ENCODE results near the gene CYB5A.
A peak's percentile ranks its signal among the peaks of the same experiment; 100 is the strongest.
"Not testable (repeated sequence)": the region's sequence is repeated elsewhere in the genome, so short reads cannot be mapped to it uniquely, and the experiment has no call there.

Gene CYB5A

GRCh38 chr18:74294526-74294925 lies 2.8 kb upstream of the CYB5A start:
- DNase-seq, result no peak

DNA sequence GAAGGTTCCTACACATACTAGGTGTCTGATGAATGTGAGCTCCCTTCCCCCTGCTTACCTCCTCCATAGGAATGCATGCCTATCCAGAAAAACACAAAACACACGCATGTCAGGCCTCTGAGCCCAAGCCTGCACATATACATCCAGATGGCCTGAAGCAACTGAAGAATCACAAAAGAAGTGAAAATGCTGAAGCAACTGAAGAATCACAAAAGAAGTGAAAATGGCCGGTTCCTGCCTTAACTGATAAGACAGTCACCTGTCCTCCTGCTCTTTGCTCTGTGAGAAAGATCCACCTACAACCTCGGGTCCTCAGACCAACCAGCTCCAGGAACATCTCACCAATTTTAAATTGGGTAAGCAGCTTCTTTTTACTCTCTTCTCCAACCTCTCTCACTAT lies 1.2 kb upstream of the CYB5A start:
- not testable (repeated sequence) for DNase-seq

GRCh38 chr18:74292541-74292858 lies 737 bp upstream of the CYB5A start:
- DNase-seq, result no peak

DNA sequence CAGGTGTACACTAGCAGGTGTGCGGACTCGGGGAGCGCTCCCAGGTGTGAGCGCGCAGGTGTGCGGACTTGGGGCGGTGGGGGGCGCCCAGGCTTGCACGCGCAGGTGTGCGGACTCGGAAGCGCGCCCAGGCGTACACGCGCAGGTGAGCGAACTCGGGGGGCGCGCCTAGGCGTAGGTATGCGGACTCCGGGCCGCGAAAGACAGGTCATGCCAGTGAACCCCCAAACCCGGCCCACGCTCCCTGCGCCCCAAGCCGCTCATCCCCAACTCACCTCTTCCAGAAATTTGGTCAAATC lies 342 bp downstream of the CYB5A start:
- no peak for DNase-seq

DNA sequence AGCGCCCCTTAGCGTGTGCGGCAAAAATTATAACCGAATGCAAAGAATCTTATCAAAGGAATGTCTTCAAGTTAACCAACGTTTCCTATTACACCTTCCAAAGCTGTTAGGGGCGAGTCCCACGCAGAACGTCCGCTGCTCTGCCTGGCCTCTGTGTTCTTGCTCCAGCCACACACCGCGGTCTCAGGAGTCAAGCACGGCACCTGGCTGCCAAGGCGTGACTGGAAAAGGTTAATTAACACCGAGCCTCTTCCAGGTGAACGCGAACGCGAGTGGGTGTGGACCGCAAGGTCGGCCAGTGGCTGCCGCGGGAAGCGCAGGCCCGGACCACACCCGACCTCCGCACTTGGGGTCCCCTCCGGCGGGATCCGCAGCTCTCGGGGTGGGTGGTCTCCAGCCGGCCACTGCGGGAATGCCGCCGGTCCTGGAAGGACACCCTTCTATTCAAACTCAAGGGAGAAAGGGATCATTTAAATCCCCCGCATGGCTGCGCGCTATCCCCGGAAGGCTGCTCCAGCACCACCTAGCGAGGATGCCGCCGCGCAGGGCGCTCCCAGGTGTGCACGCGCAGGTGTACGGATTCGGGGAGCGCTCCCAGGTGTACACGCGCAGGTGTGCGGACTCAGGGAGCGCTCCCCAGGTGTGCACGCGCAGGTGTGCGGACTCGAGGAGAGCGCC lies 830 bp downstream of the CYB5A start:
- DNase-seq, result peak; percentile 5

- no peak for DNase-seq
Observed at GRCh38 chr18:74290021-74290420, 1.7 kb downstream of the CYB5A start.

DNA sequence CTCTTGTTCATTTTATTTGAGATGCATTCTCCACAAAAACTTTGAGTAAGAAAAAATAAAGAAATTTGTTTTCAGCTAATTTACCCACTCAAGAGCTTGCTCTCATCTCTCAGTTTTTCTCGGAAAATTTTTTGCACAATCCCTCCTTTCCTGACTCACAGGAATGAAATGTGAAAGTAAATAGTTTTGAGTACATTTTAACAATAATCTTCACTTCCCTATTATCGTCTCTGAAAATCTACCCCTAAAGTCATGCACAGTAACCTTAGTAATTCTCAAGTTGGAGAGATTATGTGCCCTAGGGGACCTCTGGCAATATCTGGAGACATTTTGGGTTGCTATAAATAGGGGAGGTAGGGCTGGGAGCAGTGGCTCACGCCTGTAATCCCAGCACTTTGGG lies 2.6 kb downstream of the CYB5A start:
- no peak for DNase-seq

- no peak for DNase-seq
Observed at GRCh38 chr18:74288730-74289129, 3.0 kb downstream of the CYB5A start.

DNA sequence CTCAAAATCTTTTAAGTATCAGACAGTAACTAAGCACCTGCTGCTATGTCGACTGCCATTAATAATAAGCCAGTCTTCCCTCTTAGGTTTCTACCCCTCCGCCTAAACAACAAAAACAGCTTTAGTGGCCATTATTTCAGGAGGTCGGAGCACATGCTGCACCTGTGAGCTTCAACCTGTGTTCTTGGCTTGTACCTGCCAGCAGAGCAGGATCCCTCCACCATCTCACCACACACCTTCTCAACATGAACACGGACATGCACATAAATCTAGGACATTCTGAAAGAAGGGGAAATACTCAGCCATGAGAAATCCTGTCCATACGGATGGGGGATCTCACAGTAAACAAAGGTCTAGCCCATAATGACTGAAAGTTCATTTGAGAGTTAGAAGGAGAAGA lies 3.7 kb downstream of the CYB5A start:
- DNase-seq, result no peak

DNA sequence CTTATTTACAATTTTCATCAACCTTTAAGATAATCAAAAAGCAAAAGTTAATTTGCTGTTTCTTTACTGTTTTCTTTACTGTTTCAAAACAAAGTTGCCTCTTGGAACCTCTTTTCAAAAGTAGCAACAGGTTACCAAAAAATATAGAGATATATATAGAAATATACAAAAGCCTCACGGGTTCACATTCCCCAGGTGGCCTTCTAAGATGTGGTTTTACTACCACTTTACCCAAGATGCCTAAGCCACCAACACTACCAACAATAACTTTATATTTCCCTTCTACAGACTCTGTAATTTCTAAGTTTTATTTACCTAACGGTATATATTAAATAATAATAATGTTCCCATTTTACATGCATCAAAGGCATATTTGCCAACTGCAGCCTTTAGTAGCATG lies 4.9 kb downstream of the CYB5A start:
- DNase-seq, result no peak

DNA sequence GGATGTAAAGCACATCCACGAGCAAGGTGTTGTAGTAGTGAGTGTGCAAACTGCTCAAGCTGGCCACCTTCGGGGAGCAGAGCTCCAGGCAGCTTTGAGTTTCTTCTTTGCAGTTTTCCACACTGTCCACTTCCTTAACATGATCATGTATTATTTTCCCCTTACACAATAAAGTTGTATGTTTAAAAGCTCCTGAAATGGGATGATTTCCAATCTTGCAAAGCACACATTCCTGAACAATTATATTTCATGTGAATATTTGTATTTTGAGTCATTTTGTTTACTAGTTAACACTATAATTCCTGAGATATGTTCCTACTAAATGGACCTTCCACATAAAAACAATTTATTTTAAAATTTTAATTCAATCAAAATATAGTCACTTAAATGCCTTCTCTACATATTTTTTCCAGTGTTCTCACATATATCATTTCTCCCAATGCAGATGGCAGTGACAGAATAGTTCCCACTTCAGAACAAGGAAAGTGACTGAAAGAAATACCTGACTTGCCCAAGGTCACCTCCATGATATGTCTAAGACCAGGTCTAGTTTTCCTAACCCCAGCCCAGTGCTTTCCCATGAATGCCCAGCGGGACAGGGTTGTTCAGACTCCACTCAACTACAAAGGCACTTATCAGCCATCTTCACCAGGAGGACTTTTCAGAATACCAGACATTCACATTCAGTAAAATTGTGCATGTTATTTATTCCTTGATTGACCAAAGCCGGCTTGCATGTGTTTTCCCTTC lies 5.5 kb downstream of the CYB5A start:
- no peak for DNase-seq

- not testable (repeated sequence) for DNase-seq
Observed at GRCh38 chr18:74285583-74285982, 6.2 kb downstream of the CYB5A start.

- no peak for DNase-seq
Observed at GRCh38 chr18:74284980-74285355, 6.8 kb downstream of the CYB5A start.

DNA sequence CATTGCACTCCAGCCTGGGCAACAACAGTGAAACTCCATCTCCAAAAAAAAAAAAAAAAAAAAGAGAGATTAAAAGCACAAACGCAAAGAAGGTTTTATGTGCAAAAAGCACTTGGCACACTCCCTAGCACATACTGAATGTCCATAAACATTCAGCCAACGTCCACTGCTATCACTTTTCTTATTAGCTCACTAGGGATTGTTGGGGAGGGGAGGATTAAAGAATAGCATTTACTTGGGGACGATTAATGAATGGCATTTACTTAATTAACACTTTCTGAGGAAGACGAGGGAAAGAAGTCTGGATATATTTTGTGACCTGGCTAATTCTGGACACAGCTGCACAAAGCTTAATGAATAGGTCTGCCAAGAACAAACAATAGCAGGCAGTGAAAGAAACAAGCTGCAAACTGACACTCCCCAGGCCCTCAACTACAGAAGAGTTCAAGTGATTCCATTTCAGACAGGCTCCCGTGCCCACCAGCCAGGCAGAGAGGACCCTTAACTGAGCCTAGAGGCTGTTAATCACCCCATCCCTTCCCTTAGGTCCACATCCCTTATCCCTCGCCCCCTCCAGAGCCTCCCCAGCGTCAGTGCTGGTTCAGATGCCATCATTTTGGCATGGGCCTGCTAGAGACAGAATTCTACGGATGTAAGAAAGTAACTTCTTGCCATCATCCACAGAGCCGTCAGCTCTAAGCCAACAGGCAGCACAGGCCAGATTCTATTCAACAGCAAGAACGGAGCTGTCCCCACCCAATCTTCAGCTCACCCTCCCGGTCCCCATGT lies 7.4 kb downstream of the CYB5A start:
- no peak for DNase-seq

GRCh38 chr18:74283646-74284045 lies 8.1 kb downstream of the CYB5A start:
- DNase-seq, result no peak

DNA sequence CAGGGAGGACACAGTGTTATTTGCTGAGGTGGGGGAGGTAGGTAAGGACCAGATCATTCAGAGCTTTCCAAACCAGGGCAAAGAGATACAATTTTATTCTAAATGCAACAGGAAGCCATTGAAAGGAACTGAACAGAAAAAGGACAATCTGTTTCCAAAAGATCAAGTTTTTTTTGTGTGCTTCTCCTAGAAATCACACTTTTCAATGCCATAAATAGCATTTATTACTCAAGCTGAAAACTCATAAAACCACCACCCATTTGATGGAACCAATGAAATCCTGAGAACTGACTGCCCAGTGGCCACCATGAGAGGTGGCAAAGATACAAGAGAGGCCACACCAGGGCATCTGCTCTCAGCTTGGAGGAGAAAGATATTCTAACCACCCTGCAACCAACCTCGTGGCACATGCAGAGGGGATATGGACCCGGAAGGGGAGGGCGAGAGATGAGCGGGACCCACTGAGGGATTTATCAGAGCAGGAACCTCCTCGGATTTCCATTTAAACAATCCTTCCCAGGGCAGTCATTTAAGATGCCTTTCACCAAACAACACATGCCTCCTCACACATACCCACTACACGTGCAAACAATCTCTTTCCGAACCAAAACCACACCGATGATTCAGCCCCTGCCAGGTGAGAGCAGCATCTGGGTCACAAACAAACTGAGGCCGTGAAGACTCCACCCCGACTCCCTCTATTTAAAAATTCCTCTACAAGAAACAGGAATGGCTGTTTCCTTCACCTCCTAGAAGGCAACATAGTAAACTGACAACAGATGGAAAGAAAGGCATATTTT lies 8.8 kb downstream of the CYB5A start:
- no peak for DNase-seq

GRCh38 chr18:74281980-74282754 lies 9.6 kb downstream of the CYB5A start:
- DNase-seq, result no peak

DNA sequence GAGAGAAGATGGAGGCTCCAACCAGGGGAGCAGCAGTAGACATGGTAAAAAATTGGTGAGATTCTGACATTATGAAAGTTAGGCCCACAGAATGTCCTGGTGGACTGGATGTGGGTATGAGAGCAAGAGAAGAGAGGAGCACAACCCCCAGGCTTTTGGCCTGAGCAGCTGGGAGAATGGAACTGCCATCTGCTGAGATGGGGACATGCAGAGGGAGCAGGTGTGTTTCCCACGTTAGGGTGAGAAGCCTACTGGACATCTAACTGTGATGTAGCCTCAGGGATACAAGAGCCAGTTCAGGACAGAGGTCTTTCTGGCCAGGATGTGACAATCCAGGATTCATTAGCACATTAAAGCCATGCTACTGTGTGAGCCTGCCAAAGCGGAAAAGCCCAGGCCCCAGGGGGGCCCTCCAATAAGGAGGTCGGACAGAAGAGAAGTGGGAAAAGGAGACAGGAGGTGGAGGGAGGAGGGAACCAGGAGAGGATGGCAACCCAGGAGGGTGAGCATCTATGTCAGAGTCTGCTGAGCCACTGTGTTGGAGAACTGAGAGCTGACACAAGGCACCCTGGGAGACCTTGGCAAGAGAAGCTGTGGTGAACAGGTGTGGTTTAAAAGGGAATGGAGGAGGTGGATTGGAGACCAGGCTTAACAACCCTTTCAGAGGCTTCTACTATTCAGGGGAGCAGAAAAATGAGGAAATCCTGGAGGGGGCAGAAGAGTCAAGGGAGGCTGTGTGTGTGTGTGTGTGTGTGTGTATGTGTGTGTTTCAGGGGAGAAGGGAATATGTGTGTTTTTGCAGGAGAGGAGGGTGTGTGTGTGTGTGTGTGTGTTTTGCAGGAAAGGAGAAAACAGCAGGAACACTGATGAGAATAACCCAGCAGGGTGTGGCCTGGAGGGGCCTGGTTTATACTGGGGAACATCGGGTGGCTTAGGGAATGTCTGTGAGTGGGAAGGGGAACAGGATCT lies 10.5 kb downstream of the CYB5A start:
- no peak for DNase-seq

- DNase-seq, result no peak
Observed at GRCh38 chr18:74278983-74279382, 12.8 kb downstream of the CYB5A start.

GRCh38 chr18:74278058-74278457 lies 13.7 kb downstream of the CYB5A start:
- no peak for DNase-seq

DNA sequence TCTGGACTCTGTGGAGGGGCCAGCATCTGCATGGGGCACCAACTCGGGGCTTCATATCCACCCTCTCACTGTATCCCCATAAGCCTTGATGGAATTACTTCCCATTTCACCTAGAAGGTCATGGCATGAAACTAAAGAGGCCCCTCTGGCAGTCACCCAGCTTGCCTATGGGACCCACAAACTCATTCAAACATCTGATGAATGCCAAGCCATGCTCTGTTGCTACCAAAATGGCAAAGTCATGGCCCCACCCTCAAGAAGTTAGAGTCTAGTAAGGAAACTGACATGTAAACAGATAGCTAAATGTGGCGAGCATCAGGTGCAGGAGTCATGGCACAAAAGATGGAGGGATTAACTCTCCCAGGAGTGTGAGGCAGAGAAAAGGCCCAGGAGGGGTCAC lies 14.5 kb downstream of the CYB5A start:
- no peak for DNase-seq

Data from NCI-H1048 (cell line).